WTC11 (cell line): ENCODE results near the gene MIX23. TPM values are rescaled to one million over a fixed set of nuclear protein-coding genes. Genes with fewer than 3 reads are reported as not detected.

ENCODE experiments used
- ATAC-seq: fragments of 200-7000 bp; cut with Tn5 transposase; 2 replicates; pipeline ENCODE4 v1.10.0; 2021; ENCODE audit warnings: mild to moderate bottlenecking, moderate library complexity
- CTCF ChIA-PET: fragments of 300-600 bp; sonication (Branson Sonifier 250); formaldehyde crosslinking; loops from one replicate; lab custom pipeline; 2021; ENCODE audit warnings: antibody characterized with exemption; lab: Charles Lee
- POLR2A ChIA-PET: fragments of 350-600 bp; sonication (Branson Sonifier 250); formaldehyde crosslinking; loops from one replicate; lab custom pipeline; 2021; ENCODE audit warnings: antibody characterized with exemption; lab: Charles Lee
- DNase-seq: peaks from one replicate; pipeline ENCODE4 v3.0.0; 2021; ENCODE audit warnings: low spot score
- H3K27ac Mint-ChIP-seq: 2 replicates; pipeline ENCODE4 v1.8.0; 2021; ENCODE audit warnings: mixed read lengths
- H3K27me3 Mint-ChIP-seq: 2 replicates; pipeline ENCODE4 v1.8.0; 2021; ENCODE audit warnings: low read depth, mild to moderate bottlenecking, moderate library complexity, mixed read lengths
- H3K36me3 Mint-ChIP-seq: 2 replicates; pipeline ENCODE4 v1.8.0; 2021; ENCODE audit warnings: mixed read lengths
- H3K4me1 Mint-ChIP-seq: 2 replicates; pipeline ENCODE4 v1.8.0; 2022; ENCODE audit warnings: mixed read lengths
- H3K4me3 Mint-ChIP-seq: 2 replicates; pipeline ENCODE4 v1.8.0; 2021; ENCODE audit warnings: mild to moderate bottlenecking, moderate library complexity, mixed read lengths
- H3K9me3 Mint-ChIP-seq: 2 replicates; pipeline ENCODE4 v1.8.0; 2021; ENCODE audit warnings: mixed read lengths
- AR ChIP-seq: fragments of 250-450 bp; sonication (Bioruptor Pico); IDR thresholded peaks from 2 replicates; pipeline ENCODE4 v1.9.0; 2021; ENCODE audit warnings: mild to moderate bottlenecking
- ELF4 ChIP-seq: sonication (generic); formaldehyde crosslinking; IDR thresholded peaks from 2 replicates; pipeline ENCODE4 v1.8.1; 2022; ENCODE audit warnings: low read depth, mild to moderate bottlenecking, moderate library complexity, missing genetic modification reagents
- FOXJ3 ChIP-seq: sonication (generic); formaldehyde crosslinking; IDR thresholded peaks from 2 replicates; pipeline ENCODE4 v1.9.0; 2021; ENCODE audit warnings: missing genetic modification reagents, mild to moderate bottlenecking, borderline replicate concordance
- FOXP1 ChIP-seq: sonication (generic); formaldehyde crosslinking; IDR thresholded peaks from 2 replicates; pipeline ENCODE4 v1.8.0; 2022; ENCODE audit warnings: missing genetic modification reagents, mild to moderate bottlenecking, moderate library complexity, borderline replicate concordance
- FOXP4 ChIP-seq: sonication (generic); formaldehyde crosslinking; IDR thresholded peaks from 2 replicates; pipeline ENCODE4 v1.8.0; 2022; ENCODE audit warnings: mild to moderate bottlenecking, missing genetic modification reagents
- JUN ChIP-seq: sonication (generic); formaldehyde crosslinking; IDR thresholded peaks from 2 replicates; pipeline ENCODE4 v1.8.0; 2023; ENCODE audit warnings: mild to moderate bottlenecking, missing genetic modification reagents
- TP53 ChIP-seq: sonication (generic); formaldehyde crosslinking; IDR thresholded peaks from 2 replicates; pipeline ENCODE4 v1.8.1; 2023; ENCODE audit warnings: mild to moderate bottlenecking, missing genetic modification reagents
- ZNF219 ChIP-seq: sonication (generic); formaldehyde crosslinking; IDR thresholded peaks from 2 replicates; pipeline ENCODE4 v1.8.0; 2023; ENCODE audit warnings: missing genetic modification reagents, mild to moderate bottlenecking, borderline replicate concordance
- ZNF232 ChIP-seq: sonication (generic); formaldehyde crosslinking; IDR thresholded peaks from 2 replicates; pipeline ENCODE4 v1.8.0; 2022; ENCODE audit warnings: mild to moderate bottlenecking, missing genetic modification reagents
- ZNF263 ChIP-seq: sonication (generic); formaldehyde crosslinking; IDR thresholded peaks from 2 replicates; pipeline ENCODE4 v1.8.1; 2022; ENCODE audit warnings: low read depth, mild to moderate bottlenecking, moderate library complexity, missing genetic modification reagents
- ZNF281 ChIP-seq: sonication (generic); formaldehyde crosslinking; IDR thresholded peaks from 2 replicates; pipeline ENCODE4 v1.8.0; 2023; ENCODE audit warnings: mild to moderate bottlenecking, missing genetic modification reagents
- ZNF416 ChIP-seq: fragments of 250-450 bp; sonication (Bioruptor Pico); IDR thresholded peaks from 2 replicates; pipeline ENCODE4 v1.9.0; 2021; ENCODE audit warnings: mild to moderate bottlenecking, inconsistent platforms
- ZNF423 ChIP-seq: fragments of 250-450 bp; sonication (Bioruptor Pico); IDR thresholded peaks from 2 replicates; pipeline ENCODE4 v2.1.2; 2022; ENCODE audit warnings: mild to moderate bottlenecking, moderate library complexity
- ZNF512 ChIP-seq: sonication (generic); formaldehyde crosslinking; IDR thresholded peaks from 2 replicates; pipeline ENCODE4 v1.8.1; 2022; ENCODE audit warnings: missing genetic modification reagents, borderline replicate concordance
- ZNF671 ChIP-seq: fragments of 250-450 bp; sonication (Bioruptor Pico); IDR thresholded peaks from 2 replicates; pipeline ENCODE4 v1.8.0; 2021; ENCODE audit warnings: mild to moderate bottlenecking
- total RNA-seq: library from RNA; stranded (reverse); gene quantifications from 3 replicates; pipeline ENCODE4 v1.2.3, GENCODE V29; 2021
- TF ChIP-seq, protein P1 (sequence below): sonication (generic); formaldehyde crosslinking; IDR thresholded peaks from 2 replicates; pipeline ENCODE4 v1.8.1; 2022; ENCODE audit warnings: mild to moderate bottlenecking, missing genetic modification reagents, moderate library complexity, borderline replicate concordance
- TF ChIP-seq, protein P2 (sequence below): sonication (generic); formaldehyde crosslinking; IDR thresholded peaks from 2 replicates; pipeline ENCODE4 v1.8.1; 2023; ENCODE audit warnings: mild to moderate bottlenecking, missing genetic modification reagents, moderate library complexity
- TF ChIP-seq, protein P3 (sequence below): sonication (generic); formaldehyde crosslinking; IDR thresholded peaks from 2 replicates; pipeline ENCODE4 v1.8.0; 2022; ENCODE audit warnings: missing genetic modification reagents
- TF ChIP-seq, protein P4 (sequence below): sonication (generic); formaldehyde crosslinking; IDR thresholded peaks from 2 replicates; pipeline ENCODE4 v1.8.0; 2022; ENCODE audit warnings: mild to moderate bottlenecking, missing genetic modification reagents

The MIX23 gene
- total RNA-seq, 1 experiment from 2014 or later: 81.7 TPM

- Mint-ChIP-seq H3K27me3 (no peaks in the 10 kb centered on the region), H3K9me3 (no peaks in the 10 kb centered on the region), H3K4me1 (peaks cover 17% of the 10 kb centered on the region), H3K36me3 (peaks cover 5% of the 10 kb centered on the region), H3K4me3 (peak overlapping the region; percentile 95), H3K27ac (peak overlapping the region; percentile 95)
- TF ChIP-seq ZNF512: no peak
- no peak for TF ChIP-seq ZNF416 (CRISPR knock-in tag)
- TF ChIP-seq, protein P1, sequence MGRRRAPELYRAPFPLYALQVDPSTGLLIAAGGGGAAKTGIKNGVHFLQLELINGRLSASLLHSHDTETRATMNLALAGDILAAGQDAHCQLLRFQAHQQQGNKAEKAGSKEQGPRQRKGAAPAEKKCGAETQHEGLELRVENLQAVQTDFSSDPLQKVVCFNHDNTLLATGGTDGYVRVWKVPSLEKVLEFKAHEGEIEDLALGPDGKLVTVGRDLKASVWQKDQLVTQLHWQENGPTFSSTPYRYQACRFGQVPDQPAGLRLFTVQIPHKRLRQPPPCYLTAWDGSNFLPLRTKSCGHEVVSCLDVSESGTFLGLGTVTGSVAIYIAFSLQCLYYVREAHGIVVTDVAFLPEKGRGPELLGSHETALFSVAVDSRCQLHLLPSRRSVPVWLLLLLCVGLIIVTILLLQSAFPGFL (CRISPR knock-in tag): no peak
- no peak for TF ChIP-seq ZNF671 (CRISPR knock-in tag)
- TF ChIP-seq, protein P2, sequence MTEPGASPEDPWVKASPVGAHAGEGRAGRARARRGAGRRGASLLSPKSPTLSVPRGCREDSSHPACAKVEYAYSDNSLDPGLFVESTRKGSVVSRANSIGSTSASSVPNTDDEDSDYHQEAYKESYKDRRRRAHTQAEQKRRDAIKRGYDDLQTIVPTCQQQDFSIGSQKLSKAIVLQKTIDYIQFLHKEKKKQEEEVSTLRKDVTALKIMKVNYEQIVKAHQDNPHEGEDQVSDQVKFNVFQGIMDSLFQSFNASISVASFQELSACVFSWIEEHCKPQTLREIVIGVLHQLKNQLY (CRISPR knock-in tag): no peak
- no peak for TF ChIP-seq JUN (CRISPR knock-in tag)
- TF ChIP-seq, protein P3, sequence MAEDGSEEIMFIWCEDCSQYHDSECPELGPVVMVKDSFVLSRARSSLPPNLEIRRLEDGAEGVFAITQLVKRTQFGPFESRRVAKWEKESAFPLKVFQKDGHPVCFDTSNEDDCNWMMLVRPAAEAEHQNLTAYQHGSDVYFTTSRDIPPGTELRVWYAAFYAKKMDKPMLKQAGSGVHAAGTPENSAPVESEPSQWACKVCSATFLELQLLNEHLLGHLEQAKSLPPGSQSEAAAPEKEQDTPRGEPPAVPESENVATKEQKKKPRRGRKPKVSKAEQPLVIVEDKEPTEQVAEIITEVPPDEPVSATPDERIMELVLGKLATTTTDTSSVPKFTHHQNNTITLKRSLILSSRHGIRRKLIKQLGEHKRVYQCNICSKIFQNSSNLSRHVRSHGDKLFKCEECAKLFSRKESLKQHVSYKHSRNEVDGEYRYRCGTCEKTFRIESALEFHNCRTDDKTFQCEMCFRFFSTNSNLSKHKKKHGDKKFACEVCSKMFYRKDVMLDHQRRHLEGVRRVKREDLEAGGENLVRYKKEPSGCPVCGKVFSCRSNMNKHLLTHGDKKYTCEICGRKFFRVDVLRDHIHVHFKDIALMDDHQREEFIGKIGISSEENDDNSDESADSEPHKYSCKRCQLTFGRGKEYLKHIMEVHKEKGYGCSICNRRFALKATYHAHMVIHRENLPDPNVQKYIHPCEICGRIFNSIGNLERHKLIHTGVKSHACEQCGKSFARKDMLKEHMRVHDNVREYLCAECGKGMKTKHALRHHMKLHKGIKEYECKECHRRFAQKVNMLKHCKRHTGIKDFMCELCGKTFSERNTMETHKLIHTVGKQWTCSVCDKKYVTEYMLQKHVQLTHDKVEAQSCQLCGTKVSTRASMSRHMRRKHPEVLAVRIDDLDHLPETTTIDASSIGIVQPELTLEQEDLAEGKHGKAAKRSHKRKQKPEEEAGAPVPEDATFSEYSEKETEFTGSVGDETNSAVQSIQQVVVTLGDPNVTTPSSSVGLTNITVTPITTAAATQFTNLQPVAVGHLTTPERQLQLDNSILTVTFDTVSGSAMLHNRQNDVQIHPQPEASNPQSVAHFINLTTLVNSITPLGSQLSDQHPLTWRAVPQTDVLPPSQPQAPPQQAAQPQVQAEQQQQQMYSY: no peak
- TF ChIP-seq TP53: no peak
- no peak for TF ChIP-seq FOXP4
- TF ChIP-seq, protein P4, sequence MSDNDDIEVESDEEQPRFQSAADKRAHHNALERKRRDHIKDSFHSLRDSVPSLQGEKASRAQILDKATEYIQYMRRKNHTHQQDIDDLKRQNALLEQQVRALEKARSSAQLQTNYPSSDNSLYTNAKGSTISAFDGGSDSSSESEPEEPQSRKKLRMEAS (CRISPR knock-in tag): no peak
- no peak for TF ChIP-seq ZNF423
- no peak for TF ChIP-seq ELF4 (CRISPR knock-in tag)
- ATAC-seq (peak; percentile 56), DNase-seq (peak; percentile 41)
- ChIA-PET POLR2A (interaction anchor here (2.2 kb wide), 1 partner anchor 32 kb away, joined by 18 read pairs; the partner anchor contains the start of genes FAM162A and MIX23), CTCF (interaction anchor here (1.8 to 3.0 kb wide), 3 partner anchors 22 to 265 kb away, joined by 13 to 16 read pairs (median 13); partner anchors contain the start of genes FAM162A and PARP14)
Measured at GRCh38 chr3:122415104-122415744, 32.2 kb upstream of the MIX23 start.

DNA sequence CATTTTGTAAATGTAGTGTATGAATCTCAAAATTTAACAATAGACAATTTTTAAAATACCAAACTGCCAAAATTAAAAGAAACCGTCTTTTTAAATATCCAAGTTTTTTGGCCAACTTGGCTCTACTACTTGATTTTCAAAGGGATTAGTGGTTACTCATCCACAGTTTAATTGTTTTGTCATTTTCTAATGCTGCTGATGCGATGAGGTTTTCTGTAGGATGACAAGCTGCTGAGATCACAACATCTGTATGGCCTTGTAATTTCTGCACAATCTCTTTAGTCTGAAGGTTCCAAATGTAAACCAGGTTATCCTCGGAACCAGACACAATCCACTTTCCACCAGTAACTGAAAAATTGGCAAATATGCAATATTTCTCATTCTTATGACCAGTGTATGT lies 31.4 kb upstream of the MIX23 start:
- no peak for ATAC-seq
- POLR2A ChIA-PET: no interaction called here
- TF ChIP-seq FOXJ3 (no peak), AR (CRISPR knock-in tag) (no peak), ZNF281 (CRISPR knock-in tag) (no peak), ZNF263 (CRISPR knock-in tag) (no peak), ZNF219 (CRISPR knock-in tag) (no peak), ZNF232 (CRISPR knock-in tag) (no peak), ZNF416 (CRISPR knock-in tag) (no peak), FOXP1 (CRISPR knock-in tag) (no peak)

More for the DNA sequence above, 31.4 kb upstream of the MIX23 start:
- Mint-ChIP-seq H3K9me3 (no peaks in the 10 kb centered on the region), H3K27me3 (no peaks in the 10 kb centered on the region), H3K4me3 (peak overlapping the region; percentile 95), H3K36me3 (peaks cover 10% of the 10 kb centered on the region), H3K27ac (peak overlapping the region; percentile 95; the same call in 1 of the 2 replicates), H3K4me1 (peaks cover 17% of the 10 kb centered on the region)
- CTCF ChIA-PET: interaction anchor here (2.7 to 3.0 kb wide), 2 partner anchors 30 to 265 kb away, joined by 13 to 16 read pairs; partner anchors contain the start of genes FAM162A and PARP14
- no peak for DNase-seq
